ENCODE data around the gene KRTAP17-1.

GRCh38 chr17:41329279-41329948 is 13.9 kb upstream of the KRTAP17-1 start:
- TF ChIP-seq ZNF274 (IDR thresholded peaks at IDR 0.05; ENCODE audit: low read depth, low read length) (no peak), YY1 (IDR thresholded peaks at IDR 0.05; ENCODE audit: insufficient read depth, insufficient read length) (no peak)

All from NT2/D1 (cell line).